Measurements from ENCODE around the gene PLEKHA7. TPM values are rescaled to one million over a fixed set of nuclear protein-coding genes. Genes with fewer than 3 reads are reported as not detected.

Gene PLEKHA7
- polyA plus RNA-seq, 1 of the 3 experiments (the other 2 are of a cell fraction) = 0.12 TPM

DNA sequence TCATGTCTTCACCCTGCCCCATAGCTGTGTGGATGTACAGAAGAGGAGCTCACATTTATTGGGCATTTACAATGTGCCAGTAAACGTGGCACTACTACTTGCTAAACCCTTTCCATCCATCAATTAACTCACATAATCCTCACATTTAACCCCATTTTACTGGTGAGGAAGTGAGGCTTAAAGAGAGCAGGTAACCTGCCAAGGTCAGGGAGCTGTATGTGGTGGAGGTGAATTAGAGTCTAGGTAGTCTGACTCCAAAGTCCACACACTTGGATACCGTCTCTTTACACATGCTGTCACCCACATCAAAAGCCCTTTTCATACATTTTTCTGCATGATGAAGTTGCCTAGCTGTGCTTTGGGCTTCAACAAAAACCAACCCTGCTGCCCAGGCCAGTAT lies 10.8 kb downstream of the PLEKHA7 start:
- Histone ChIP-seq H3K27ac (ENCODE audit: low read depth in 2 of 2, low read length in 1 of 2) (no peak overlapping the region), H3K4me3 (ENCODE audit: low read depth in 2 of 2, low read length in 1 of 2) (no peak overlapping the region), H4K20me1 (ENCODE audit: insufficient read depth) (no peaks in the 10 kb centered on the region), H3K79me2 (ENCODE audit: insufficient read depth) (no peaks in the 10 kb centered on the region), H3K4me2 (no peak overlapping the region), H3F3A (replicated peaks; ENCODE audit: insufficient read depth) (no peaks in the 10 kb centered on the region), H3K9me3 (no peaks in the 10 kb centered on the region), H3K9ac (no peak overlapping the region), H3K27me3 (ENCODE audit: insufficient read depth) (no peaks in the 10 kb centered on the region; the same call in 1 of the 2 replicates), H3K36me3 (replicated peaks in 1 of 2; ENCODE audit: control insufficient read depth in 1 of 2, insufficient read depth in 2 of 2, low read length in 1 of 2) (no peaks in the 10 kb centered on the region), H3K9me2 (no peaks in the 10 kb centered on the region), H3K4me1 (ENCODE audit: control insufficient read depth in 1 of 2, insufficient read depth in 2 of 2, low read depth in 1 of 2, low read length in 1 of 2) (peaks cover 0 to 9% of the 10 kb centered on the region in 2 experiments; a peak in 1 of 4 replicates), H2AFZ (ENCODE audit: low read depth) (no peak overlapping the region)
- DNase-seq = no peak
- POLR2A ChIA-PET = no interaction called here
- TF ChIP-seq MXI1 (IDR thresholded peaks at IDR 0.05; ENCODE audit: low read depth, low read length) (no peak), YY1 (IDR thresholded peaks at IDR 0.05; ENCODE audit: low read depth) (no peak), RFX5 (IDR thresholded peaks at IDR 0.05; ENCODE audit: low read length) (no peak), RAD21 (IDR thresholded peaks at IDR 0.05; ENCODE audit: low read length) (no peak), RCOR1 (IDR thresholded peaks at IDR 0.05; ENCODE audit: low read length) (no peak), SIN3A (IDR thresholded peaks at IDR 0.05; ENCODE audit: borderline replicate concordance, low read depth, low read length) (no peak), SMC3 (IDR thresholded peaks at IDR 0.05; ENCODE audit: low read depth, low read length) (no peak), FOXJ3 (CRISPR knock-in tag; IDR thresholded peaks at IDR 0.05) (no peak)
- TF ChIP-seq, protein P1, sequence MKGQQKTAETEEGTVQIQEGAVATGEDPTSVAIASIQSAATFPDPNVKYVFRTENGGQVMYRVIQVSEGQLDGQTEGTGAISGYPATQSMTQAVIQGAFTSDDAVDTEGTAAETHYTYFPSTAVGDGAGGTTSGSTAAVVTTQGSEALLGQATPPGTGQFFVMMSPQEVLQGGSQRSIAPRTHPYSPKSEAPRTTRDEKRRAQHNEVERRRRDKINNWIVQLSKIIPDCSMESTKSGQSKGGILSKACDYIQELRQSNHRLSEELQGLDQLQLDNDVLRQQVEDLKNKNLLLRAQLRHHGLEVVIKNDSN (IDR thresholded peaks at IDR 0.05; ENCODE audit: borderline replicate concordance, low read depth) = no peak
- TF ChIP-seq, protein P2, sequence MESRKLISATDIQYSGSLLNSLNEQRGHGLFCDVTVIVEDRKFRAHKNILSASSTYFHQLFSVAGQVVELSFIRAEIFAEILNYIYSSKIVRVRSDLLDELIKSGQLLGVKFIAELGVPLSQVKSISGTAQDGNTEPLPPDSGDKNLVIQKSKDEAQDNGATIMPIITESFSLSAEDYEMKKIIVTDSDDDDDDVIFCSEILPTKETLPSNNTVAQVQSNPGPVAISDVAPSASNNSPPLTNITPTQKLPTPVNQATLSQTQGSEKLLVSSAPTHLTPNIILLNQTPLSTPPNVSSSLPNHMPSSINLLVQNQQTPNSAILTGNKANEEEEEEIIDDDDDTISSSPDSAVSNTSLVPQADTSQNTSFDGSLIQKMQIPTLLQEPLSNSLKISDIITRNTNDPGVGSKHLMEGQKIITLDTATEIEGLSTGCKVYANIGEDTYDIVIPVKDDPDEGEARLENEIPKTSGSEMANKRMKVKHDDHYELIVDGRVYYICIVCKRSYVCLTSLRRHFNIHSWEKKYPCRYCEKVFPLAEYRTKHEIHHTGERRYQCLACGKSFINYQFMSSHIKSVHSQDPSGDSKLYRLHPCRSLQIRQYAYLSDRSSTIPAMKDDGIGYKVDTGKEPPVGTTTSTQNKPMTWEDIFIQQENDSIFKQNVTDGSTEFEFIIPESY (IDR thresholded peaks at IDR 0.05; ENCODE audit: borderline replicate concordance, low read depth) = no peak
- WGBS (ENCODE audit: low lambda C conversion rate) = 56% methylated on average over 2 of the region's 2 CpGs
- CTCF ChIA-PET = no interaction called here

DNA sequence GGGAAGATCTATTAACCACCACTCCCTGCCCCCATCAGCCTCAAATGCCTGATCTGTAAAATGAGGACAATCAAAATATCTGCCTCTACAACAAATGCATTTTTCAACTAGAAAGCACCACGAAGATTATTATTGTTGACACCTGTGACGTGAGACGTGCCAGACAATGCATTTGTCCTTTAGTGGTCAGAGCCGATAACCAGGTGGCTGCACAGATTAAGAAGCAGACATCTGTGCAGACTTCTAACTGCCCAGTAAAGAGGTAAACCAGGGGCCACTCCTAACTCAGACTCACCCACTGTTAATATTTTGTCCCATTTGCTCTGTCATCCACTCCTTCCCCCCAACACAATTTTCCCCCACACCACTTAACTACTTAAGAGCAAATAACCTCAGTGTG lies 11.7 kb downstream of the PLEKHA7 start:
- Histone ChIP-seq H3K36me3 (replicated peaks in 1 of 2; ENCODE audit: control insufficient read depth in 1 of 2, insufficient read depth in 2 of 2, low read length in 1 of 2) (no peaks in the 10 kb centered on the region), H3K4me2 (no peak overlapping the region), H3K9me2 (no peaks in the 10 kb centered on the region), H2AFZ (ENCODE audit: low read depth) (no peak overlapping the region), H4K20me1 (ENCODE audit: insufficient read depth) (no peaks in the 10 kb centered on the region), H3K27ac (ENCODE audit: low read depth in 2 of 2, low read length in 1 of 2) (no peak overlapping the region), H3F3A (replicated peaks; ENCODE audit: insufficient read depth) (no peaks in the 10 kb centered on the region), H3K79me2 (ENCODE audit: insufficient read depth) (no peaks in the 10 kb centered on the region), H3K4me3 (ENCODE audit: low read depth in 2 of 2, low read length in 1 of 2) (no peak overlapping the region), H3K9me3 (no peaks in the 10 kb centered on the region), H3K9ac (no peak overlapping the region), H3K4me1 (ENCODE audit: control insufficient read depth in 1 of 2, insufficient read depth in 2 of 2, low read depth in 1 of 2, low read length in 1 of 2) (peaks cover 0 to 9% of the 10 kb centered on the region in 2 experiments; a peak in 1 of 4 replicates), H3K27me3 (ENCODE audit: insufficient read depth) (no peaks in the 10 kb centered on the region; the same call in 1 of the 2 replicates)
- DNase-seq = no peak
- CTCF ChIA-PET = interaction anchor here (1.4 kb wide), 1 partner anchor 182 kb away, joined by 3 read pairs; no protein-coding TSS in a partner anchor
- WGBS (ENCODE audit: low lambda C conversion rate) = 80% methylated on average over 4 of the region's 4 CpGs
- no peak for TF ChIP-seq GABPA (IDR thresholded peaks at IDR 0.05; ENCODE audit: low read depth)
- no peak for TF ChIP-seq YY1 (IDR thresholded peaks at IDR 0.05; ENCODE audit: low read depth)
- TF ChIP-seq TAF1 (IDR thresholded peaks at IDR 0.05; ENCODE audit: borderline replicate concordance, low read depth, low read length) = no peak
- TF ChIP-seq RAD21 (IDR thresholded peaks at IDR 0.05; ENCODE audit: low read length) = no peak
- TF ChIP-seq, protein P3, sequence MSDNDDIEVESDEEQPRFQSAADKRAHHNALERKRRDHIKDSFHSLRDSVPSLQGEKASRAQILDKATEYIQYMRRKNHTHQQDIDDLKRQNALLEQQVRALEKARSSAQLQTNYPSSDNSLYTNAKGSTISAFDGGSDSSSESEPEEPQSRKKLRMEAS (IDR thresholded peaks at IDR 0.05; ENCODE audit: low read depth) = no peak
- TF ChIP-seq, protein P1 (IDR thresholded peaks at IDR 0.05; ENCODE audit: borderline replicate concordance, low read depth) = no peak
- no peak for TF ChIP-seq FOXJ3 (CRISPR knock-in tag; IDR thresholded peaks at IDR 0.05)
- TF ChIP-seq, protein P4, sequence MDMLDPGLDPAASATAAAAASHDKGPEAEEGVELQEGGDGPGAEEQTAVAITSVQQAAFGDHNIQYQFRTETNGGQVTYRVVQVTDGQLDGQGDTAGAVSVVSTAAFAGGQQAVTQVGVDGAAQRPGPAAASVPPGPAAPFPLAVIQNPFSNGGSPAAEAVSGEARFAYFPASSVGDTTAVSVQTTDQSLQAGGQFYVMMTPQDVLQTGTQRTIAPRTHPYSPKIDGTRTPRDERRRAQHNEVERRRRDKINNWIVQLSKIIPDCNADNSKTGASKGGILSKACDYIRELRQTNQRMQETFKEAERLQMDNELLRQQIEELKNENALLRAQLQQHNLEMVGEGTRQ (IDR thresholded peaks at IDR 0.05; ENCODE audit: borderline replicate concordance, low read depth, low read length) = no peak
- no peak for TF ChIP-seq TCF12 (IDR thresholded peaks at IDR 0.05)
- no peak for TF ChIP-seq NFIC (IDR thresholded peaks at IDR 0.05; ENCODE audit: borderline replicate concordance)
- TF ChIP-seq, protein P5, sequence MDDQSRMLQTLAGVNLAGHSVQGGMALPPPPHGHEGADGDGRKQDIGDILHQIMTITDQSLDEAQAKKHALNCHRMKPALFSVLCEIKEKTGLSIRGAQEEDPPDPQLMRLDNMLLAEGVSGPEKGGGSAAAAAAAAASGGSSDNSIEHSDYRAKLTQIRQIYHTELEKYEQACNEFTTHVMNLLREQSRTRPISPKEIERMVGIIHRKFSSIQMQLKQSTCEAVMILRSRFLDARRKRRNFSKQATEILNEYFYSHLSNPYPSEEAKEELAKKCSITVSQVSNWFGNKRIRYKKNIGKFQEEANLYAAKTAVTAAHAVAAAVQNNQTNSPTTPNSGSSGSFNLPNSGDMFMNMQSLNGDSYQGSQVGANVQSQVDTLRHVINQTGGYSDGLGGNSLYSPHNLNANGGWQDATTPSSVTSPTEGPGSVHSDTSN (IDR thresholded peaks at IDR 0.05) = no peak
- POLR2A ChIA-PET = no interaction called here
